Body of pancreas (tissue), 4 donors: ENCODE data around the gene NECTIN1. TPM values are rescaled to one million over a fixed set of nuclear protein-coding genes. Genes with fewer than 3 reads are reported as not detected.
A peak's percentile ranks its signal among the peaks of the same experiment; 100 is the strongest.

ENCODE experiments used
- ATAC-seq: fragments of 150-250 bp; one replicate; pipeline ENCODE4 v1.9.1; 2016
- DNase-seq, 4 donors: peaks; one replicate each; pipeline ENCODE4 v3.0.0-alpha.2; 2019
- H3K27ac ChIP-seq, 4 donors: fragments of 200-600 bp; sonication (generic); 1 replicate in 3 of 4; 2 replicates in 1 of 4; pipeline versions ENCODE4 v1.5.1 to v1.6.1; 2016 to 2019; ENCODE audit warnings: mild to moderate bottlenecking in 1 of 4, mixed read lengths in 1 of 4, moderate library complexity in 1 of 4
- H3K27me3 ChIP-seq, 2 donors: fragments of 200-600 bp; sonication (generic); one replicate each; pipeline ENCODE4 v1.6.0; 2016; ENCODE audit warnings: mild to moderate bottlenecking in 1 of 2
- H3K36me3 ChIP-seq, 2 donors: fragments of 200-600 bp; sonication (generic); replicated peaks in 1 of 2; 2 replicates each; pipeline ENCODE4 v1.5.1; 2016; ENCODE audit warnings: low read depth in 2 of 2; ENCODE audit not compliant: insufficient read depth in 1 of 2
- H3K4me1 ChIP-seq: fragments of 200-600 bp; sonication (generic); one replicate; pipeline ENCODE4 v1.6.0; 2016
- H3K4me3 ChIP-seq, 2 donors: fragments of 200-600 bp; sonication (generic); 1 replicate in 1 of 2; 2 replicates in 1 of 2; pipeline ENCODE4 v1.5.1; 2016 to 2019
- H3K9me3 ChIP-seq, 3 donors: fragments of 200-600 bp; sonication (generic); 1 replicate in 2 of 3; 2 replicates in 1 of 3; pipeline ENCODE4 v1.5.1; 2016
- POLR2A ChIP-seq, 3 donors: fragments of 450-650 bp; IDR thresholded peaks; one replicate each; pipeline ENCODE4 v1.6.1; 2016; ENCODE audit warnings: antibody characterized with exemption in 3 of 3, mild to moderate bottlenecking in 2 of 3
- WGBS, 2 donors: methylation state at CpG; one replicate each; pipeline ENCODE4 v1.1.5; 2017; 5-methylcytosine and 5-hydroxymethylcytosine counted together
- intact Hi-C: fragments of 100-400 bp; cut with DNase I; formaldehyde crosslinking; loops from one replicate; pipeline ENCODE4 v1.15.1; 2023
- total RNA-seq, 2 donors: library from RNA; depleted of rRNA; stranded (reverse); fragments of >200 nt; gene quantifications; one replicate each; pipeline ENCODE4 v1.1.0, GENCODE V29; 2016
- TF ChIP-seq, protein P1 (sequence below), 7 experiments: fragments of 450-650 bp in 4 of 7; fragments of 200-600 bp in 3 of 7; sonication (generic) in 3 of 7; IDR thresholded peaks; one replicate each; pipeline ENCODE4 v1.5.1; 2016 to 2019; ENCODE audit warnings: antibody characterized with exemption in 7 of 7

NECTIN1 gene
- total RNA-seq, 2 donors from 2014 or later: 7.3 to 31.6 TPM

DNA sequence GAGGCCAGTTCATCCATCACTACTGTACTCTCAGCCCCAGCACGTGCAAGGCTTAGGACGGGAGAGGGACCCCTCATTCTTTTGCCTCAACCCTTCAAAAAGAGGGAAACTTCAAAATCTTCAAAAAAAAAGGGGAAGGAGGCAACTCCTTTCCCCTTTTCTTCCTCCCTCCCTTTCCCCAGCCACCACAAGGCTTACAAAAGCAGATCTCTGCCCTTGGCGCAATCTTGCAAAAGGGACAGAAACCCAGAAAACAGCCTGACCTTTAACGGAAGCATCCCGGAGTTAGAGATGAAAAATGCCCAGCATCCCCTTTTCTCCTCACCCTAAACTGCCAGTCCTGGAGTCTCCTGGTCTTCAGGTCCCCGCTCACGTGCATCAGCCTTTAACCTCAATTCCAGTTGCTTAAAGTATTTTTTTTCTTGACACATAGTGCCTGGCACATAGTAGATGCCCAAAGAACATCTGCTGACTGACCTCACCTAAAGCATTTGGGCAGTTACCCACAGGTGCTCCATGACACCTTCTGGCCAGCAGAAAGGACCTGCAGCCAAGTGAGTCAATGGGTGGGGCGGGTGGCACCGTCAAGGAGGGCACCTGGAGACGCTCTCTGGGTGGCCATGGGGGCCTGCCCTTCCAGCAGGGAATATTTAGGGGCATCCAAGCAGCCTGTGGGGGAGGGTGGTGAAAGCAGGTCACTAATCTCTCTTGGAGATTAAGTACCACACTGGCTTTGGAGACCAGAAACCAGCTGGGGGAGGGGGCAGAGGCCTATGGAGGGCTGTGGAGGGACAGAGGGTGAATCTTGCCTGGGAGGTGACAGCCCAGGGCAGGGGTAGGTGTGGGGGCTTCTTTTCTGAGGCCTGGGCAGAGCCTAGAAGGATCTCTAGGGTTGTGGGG is 16.3 kb downstream of the NECTIN1 start:
- H3K4me3 ChIP-seq: no peak overlapping the region
- TF ChIP-seq POLR2A (IDR thresholded peaks at IDR 0.05): no peak
- TF ChIP-seq, protein P1, sequence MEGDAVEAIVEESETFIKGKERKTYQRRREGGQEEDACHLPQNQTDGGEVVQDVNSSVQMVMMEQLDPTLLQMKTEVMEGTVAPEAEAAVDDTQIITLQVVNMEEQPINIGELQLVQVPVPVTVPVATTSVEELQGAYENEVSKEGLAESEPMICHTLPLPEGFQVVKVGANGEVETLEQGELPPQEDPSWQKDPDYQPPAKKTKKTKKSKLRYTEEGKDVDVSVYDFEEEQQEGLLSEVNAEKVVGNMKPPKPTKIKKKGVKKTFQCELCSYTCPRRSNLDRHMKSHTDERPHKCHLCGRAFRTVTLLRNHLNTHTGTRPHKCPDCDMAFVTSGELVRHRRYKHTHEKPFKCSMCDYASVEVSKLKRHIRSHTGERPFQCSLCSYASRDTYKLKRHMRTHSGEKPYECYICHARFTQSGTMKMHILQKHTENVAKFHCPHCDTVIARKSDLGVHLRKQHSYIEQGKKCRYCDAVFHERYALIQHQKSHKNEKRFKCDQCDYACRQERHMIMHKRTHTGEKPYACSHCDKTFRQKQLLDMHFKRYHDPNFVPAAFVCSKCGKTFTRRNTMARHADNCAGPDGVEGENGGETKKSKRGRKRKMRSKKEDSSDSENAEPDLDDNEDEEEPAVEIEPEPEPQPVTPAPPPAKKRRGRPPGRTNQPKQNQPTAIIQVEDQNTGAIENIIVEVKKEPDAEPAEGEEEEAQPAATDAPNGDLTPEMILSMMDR (IDR thresholded peaks at IDR 0.05): no peak
- peak; percentile 41 for ATAC-seq
- intact Hi-C loops: no loop called here
- H3K4me1 ChIP-seq: peaks cover 27% of the 10 kb centered on the region
- DNase-seq: peak in 1 of 4 donors; percentile 39
- H3K36me3 ChIP-seq: no peaks in the 10 kb centered on the region
- WGBS, 2 donors: 60 to 76% methylated on average over 10 of the region's 10 CpGs
- H3K27ac ChIP-seq: peak overlapping the region in 3 of 4 donors; percentile 44 to 68 (median 65)
- H3K9me3 ChIP-seq: no peaks in the 10 kb centered on the region
- no peaks in the 10 kb centered on the region for H3K27me3 ChIP-seq

DNA sequence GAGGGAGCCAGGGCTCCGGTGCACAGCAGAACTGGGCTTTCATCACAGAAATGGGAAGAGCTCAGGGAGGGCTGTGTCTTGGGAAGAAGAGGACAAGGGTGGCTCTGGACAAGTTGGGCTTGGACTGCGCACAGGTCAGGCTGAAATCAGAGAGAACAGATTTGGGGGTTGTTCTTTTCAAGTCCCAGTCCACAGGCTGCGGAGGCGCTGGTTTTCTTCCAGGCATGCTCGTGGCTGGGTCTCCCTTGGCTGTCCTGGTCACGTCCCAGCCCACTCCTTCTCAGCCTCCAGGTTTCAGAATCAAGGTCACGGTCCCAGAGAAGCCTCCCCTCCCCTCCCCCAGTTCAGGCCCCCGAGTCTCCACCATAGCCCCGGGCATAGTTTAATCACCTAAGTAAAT is 17.0 kb downstream of the NECTIN1 start:
- no peaks in the 10 kb centered on the region for H3K27me3 ChIP-seq
- no peaks in the 10 kb centered on the region for H3K36me3 ChIP-seq
- TF ChIP-seq, protein P1 (IDR thresholded peaks at IDR 0.05): no peak
- no peak for TF ChIP-seq POLR2A (IDR thresholded peaks at IDR 0.05)
- intact Hi-C loops: no loop called here
- H3K27ac ChIP-seq: no peak overlapping the region
- DNase-seq (no peak), ATAC-seq (no peak)
- H3K9me3 ChIP-seq: no peaks in the 10 kb centered on the region
- WGBS, 2 donors: 80 to 100% methylated on average over 2 to 6 of the region's 9 CpGs
- H3K4me3 ChIP-seq: no peak overlapping the region
- peaks cover 27% of the 10 kb centered on the region for H3K4me1 ChIP-seq

DNA sequence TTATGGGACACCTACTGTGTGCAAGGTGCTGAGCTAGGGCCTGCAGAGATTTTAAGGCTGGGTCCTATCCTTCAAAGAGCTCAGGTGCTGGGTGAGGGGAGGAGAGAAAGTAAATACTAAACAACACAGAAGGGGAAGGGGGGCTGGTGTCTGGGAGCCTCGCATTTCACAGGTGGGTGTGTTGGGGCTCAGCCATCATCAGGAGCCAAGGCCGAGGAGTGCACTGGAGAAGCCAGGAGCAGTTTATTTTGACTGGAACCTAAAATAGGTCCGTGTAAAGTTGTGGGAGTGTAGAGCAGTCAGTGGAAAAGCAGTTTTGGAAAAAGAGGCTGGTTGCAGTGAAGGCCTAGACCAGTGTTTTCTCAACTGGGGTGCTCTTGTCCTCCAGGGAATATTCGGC is 17.5 kb downstream of the NECTIN1 start:
- Histone ChIP-seq H3K27me3 (no peaks in the 10 kb centered on the region), H3K9me3 (no peaks in the 10 kb centered on the region), H3K27ac (no peak overlapping the region), H3K4me3 (no peak overlapping the region), H3K4me1 (peaks cover 27% of the 10 kb centered on the region), H3K36me3 (no peaks in the 10 kb centered on the region)
- ATAC-seq (no peak), DNase-seq (no peak)
- intact Hi-C loops: no loop called here
- TF ChIP-seq, protein P1 (IDR thresholded peaks at IDR 0.05): no peak
- no peak for TF ChIP-seq POLR2A (IDR thresholded peaks at IDR 0.05)
- WGBS, 2 donors: 48 to 56% methylated on average over 4 of the region's 4 CpGs

DNA sequence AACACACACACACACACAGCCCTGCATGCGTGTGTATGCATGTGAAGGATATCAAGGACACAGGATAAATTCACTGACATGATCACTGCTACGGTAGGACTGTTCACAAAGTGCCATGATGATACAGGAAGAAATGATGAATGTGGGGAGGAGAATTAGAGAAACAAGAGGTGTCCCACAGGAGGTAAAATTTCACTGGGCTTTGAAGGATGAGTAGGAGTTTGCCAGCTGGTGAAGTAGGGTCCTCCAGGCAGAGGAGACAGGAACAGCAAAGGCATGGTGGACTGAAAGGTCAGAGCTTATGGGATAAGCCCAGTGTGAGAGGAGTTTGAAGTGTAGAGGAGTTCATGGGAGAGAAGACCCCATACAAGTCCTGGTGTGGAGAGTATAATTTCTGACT is 18.6 kb downstream of the NECTIN1 start:
- Histone ChIP-seq H3K9me3 (no peaks in the 10 kb centered on the region), H3K36me3 (no peaks in the 10 kb centered on the region), H3K4me3 (no peak overlapping the region), H3K27me3 (no peaks in the 10 kb centered on the region), H3K27ac (no peak overlapping the region), H3K4me1 (peaks cover 27% of the 10 kb centered on the region)
- intact Hi-C loops: no loop called here
- DNase-seq: no peak
- 96 to 97% methylated on average over 2 of the region's 2 CpGs for WGBS, 2 donors
- TF ChIP-seq POLR2A (IDR thresholded peaks at IDR 0.05): no peak
- TF ChIP-seq, protein P1 (IDR thresholded peaks at IDR 0.05): no peak
- ATAC-seq: no peak
